Gastroesophageal sphincter (tissue), 4 donors: ENCODE results near the gene PPM1N. TPM values are rescaled to one million over a fixed set of nuclear protein-coding genes. Genes with fewer than 3 reads are reported as not detected.
A peak's percentile ranks its signal among the peaks of the same experiment; 100 is the strongest.

ENCODE experiments used
- ATAC-seq: fragments of 150-250 bp; one replicate; pipeline ENCODE4 v1.9.1; 2016; ENCODE audit warnings: mild to moderate bottlenecking, moderate library complexity
- H3K27ac ChIP-seq, 4 donors: fragments of 200-600 bp; sonication (generic) in 3 of 4; 1 replicate in 3 of 4; 2 replicates in 1 of 4; pipeline ENCODE4 v1.5.1; 2016 to 2019
- H3K27me3 ChIP-seq: fragments of 200-600 bp; sonication (generic); one replicate; pipeline ENCODE4 v1.5.1; 2019
- H3K36me3 ChIP-seq, 2 donors: fragments of 200-600 bp; sonication (generic); one replicate each; pipeline ENCODE4 v1.5.1; 2019; ENCODE audit warnings: control low read depth in 1 of 2
- H3K4me1 ChIP-seq, 3 donors: fragments of 200-600 bp; sonication (generic); 1 replicate in 2 of 3; 2 replicates in 1 of 3; pipeline ENCODE4 v1.5.1; 2016 to 2019; ENCODE audit warnings: control low read depth in 2 of 3
- H3K4me3 ChIP-seq, 2 donors: fragments of 200-600 bp; sonication (generic); one replicate each; pipeline ENCODE4 v1.5.1; 2019; ENCODE audit warnings: mild to moderate bottlenecking in 1 of 2, moderate library complexity in 1 of 2
- H3K9me3 ChIP-seq, 3 donors: fragments of 200-600 bp; sonication (generic); one replicate each; pipeline ENCODE4 v1.5.1; 2017 to 2019; ENCODE audit warnings: control low read depth in 2 of 3
- EP300 ChIP-seq: sonication (generic); formaldehyde crosslinking; IDR thresholded peaks from one replicate; pipeline ENCODE4 v1.6.1; 2017; ENCODE audit warnings: antibody characterized with exemption, mild to moderate bottlenecking
- POLR2A ChIP-seq, 2 donors: fragments of 450-650 bp; IDR thresholded peaks; one replicate each; pipeline ENCODE4 v1.6.1; 2017; ENCODE audit warnings: antibody characterized with exemption in 2 of 2, mild to moderate bottlenecking in 2 of 2, moderate library complexity in 1 of 2
- POLR2AphosphoS5 ChIP-seq: sonication (generic); formaldehyde crosslinking; IDR thresholded peaks from one replicate; pipeline ENCODE4 v1.6.1; 2017; ENCODE audit warnings: antibody characterized with exemption
- WGBS, 2 donors: methylation state at CpG; one replicate each; pipeline ENCODE4 v1.1.5; 2018; ENCODE audit warnings: low coverage in 1 of 2; 5-methylcytosine and 5-hydroxymethylcytosine counted together
- total RNA-seq, 4 donors: library from RNA; depleted of rRNA; stranded (reverse); fragments of >200 nt; gene quantifications; one replicate each; pipeline ENCODE4 v1.1.0, GENCODE V29; 2016
- TF ChIP-seq, protein P1 (sequence below), 4 experiments: fragments of 200-600 bp in 2 of 4; fragments of 450-650 bp in 2 of 4; sonication (generic) in 1 of 4; IDR thresholded peaks; one replicate each; pipeline ENCODE4 v1.5.1; 2017 to 2019; ENCODE audit warnings: antibody characterized with exemption in 4 of 4, mild to moderate bottlenecking in 2 of 4, moderate library complexity in 2 of 4

Gene PPM1N
- total RNA-seq, 4 donors from 2014 or later: 0.96 to 3.2 (median 2.1) TPM

DNA sequence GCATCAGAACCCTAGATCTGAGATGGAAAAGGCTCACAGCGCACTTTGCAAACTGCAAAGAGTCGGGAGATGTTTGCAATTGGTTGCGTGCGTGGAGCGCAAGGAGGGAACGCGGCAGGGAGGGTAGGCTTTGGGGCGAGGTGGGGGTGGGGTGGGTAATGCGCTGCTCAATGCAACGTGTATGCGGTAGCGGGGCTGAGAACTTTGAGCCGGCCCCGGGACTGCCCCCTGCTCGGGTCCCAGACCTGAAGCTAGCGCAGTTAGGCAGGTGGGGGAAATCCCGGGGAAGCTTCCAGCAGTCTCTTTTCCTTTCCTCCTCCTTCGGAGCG is 29.5 kb upstream of the PPM1N start:
- 0% methylated on average over 5 of the region's 19 CpGs for WGBS, 2 donors
- no peaks in the 10 kb centered on the region for H3K27me3 ChIP-seq
- H3K4me1 ChIP-seq: peaks cover 2 to 37% (median 16%) of the 10 kb centered on the region in 3 donors
- peak overlapping the region; percentile 88 to 97 (median 94) for H3K27ac ChIP-seq
- no peak for ATAC-seq
- H3K9me3 ChIP-seq: no peaks in the 10 kb centered on the region
- no peaks in the 10 kb centered on the region for H3K36me3 ChIP-seq
- no peak for TF ChIP-seq EP300
- TF ChIP-seq POLR2AphosphoS5: no peak
- TF ChIP-seq, protein P1, sequence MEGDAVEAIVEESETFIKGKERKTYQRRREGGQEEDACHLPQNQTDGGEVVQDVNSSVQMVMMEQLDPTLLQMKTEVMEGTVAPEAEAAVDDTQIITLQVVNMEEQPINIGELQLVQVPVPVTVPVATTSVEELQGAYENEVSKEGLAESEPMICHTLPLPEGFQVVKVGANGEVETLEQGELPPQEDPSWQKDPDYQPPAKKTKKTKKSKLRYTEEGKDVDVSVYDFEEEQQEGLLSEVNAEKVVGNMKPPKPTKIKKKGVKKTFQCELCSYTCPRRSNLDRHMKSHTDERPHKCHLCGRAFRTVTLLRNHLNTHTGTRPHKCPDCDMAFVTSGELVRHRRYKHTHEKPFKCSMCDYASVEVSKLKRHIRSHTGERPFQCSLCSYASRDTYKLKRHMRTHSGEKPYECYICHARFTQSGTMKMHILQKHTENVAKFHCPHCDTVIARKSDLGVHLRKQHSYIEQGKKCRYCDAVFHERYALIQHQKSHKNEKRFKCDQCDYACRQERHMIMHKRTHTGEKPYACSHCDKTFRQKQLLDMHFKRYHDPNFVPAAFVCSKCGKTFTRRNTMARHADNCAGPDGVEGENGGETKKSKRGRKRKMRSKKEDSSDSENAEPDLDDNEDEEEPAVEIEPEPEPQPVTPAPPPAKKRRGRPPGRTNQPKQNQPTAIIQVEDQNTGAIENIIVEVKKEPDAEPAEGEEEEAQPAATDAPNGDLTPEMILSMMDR (IDR thresholded peaks at IDR 0.05): no peak
- TF ChIP-seq POLR2A (IDR thresholded peaks at IDR 0.05): no peak
- peak overlapping the region; percentile 59 to 67 for H3K4me3 ChIP-seq

DNA sequence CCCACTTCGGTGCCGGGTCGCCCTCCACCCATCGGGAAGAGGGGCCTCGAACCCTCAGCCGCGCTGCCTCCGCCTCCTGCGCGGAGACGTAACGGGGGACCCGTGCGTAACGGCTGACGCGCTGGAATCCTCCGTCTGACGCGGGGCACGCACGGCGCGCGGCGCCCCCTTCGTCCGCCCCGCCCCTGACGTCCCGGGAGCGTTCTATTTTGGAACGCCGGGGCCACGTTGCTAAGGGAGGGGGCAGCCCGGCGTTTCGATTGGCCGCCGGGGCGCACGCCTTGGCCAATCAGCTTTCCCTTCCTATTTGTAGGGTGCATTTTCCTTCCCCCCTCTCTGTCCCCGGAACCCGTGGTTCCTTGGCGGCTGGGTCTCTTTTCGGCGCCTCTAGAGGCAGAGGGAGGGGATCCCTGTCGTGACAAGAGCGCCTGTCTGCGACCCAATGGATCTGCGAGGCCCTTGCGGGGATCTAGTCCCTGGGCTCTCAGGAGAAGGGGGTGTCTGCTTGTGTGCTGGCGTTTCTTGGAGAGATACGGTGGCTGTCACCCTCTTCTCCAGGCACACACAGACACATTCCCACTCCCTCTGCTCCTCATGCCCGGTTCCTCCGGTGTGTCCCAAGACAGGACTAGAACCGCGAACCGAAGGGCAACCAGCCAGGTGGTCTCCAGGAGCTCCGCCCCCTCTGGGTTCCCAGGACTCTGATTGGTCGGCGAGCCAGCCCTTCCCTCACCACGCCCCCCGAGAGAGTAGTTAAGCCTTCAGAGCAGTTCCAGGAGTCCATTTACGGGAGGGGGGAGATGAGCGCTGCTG is 28.9 kb upstream of the PPM1N start:
- peak overlapping the region; percentile 88 to 97 (median 94) for H3K27ac ChIP-seq
- peaks cover 2 to 37% (median 16%) of the 10 kb centered on the region in 3 donors for H3K4me1 ChIP-seq

DNA sequence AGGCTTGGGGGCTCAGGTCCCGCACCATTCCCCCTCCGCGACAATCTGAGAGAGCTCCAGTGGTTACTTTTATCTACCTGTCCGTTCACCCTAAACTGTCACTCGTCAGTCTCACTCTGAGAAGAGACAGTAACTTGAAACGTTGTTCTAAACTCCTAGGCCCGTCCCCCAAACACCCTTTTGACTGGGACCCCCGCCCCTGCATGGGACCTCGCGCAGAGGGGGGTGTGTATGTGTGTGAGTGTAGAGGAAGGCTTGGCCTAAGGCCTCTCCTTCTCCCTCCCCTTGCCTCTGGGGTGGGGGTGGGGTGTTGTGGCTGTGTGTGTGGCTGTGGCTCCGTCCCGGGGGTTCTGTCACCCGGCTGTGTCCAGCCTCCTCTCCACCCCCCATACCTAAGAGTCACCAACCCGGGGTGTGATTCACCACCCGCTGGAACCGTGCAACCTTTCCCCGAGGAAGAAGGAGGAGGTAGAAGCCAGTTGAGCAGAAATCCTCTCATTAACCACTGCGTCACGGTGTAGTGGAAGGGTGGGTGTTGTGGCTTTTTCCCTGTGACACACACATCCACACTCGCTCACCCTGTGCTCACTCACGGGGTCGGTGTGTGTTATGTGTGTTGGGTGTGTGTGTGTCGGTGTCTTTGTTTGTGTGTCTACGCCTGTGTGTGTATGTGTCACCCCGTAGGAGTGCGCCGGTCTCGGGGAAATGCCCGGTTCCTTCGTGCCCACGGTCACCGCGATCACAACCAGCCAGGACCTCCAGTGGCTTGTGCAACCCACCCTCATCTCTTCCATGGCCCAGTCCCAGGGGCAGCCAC is 28.1 kb upstream of the PPM1N start:
- H3K27me3 ChIP-seq: no peaks in the 10 kb centered on the region
- no peaks in the 10 kb centered on the region for H3K36me3 ChIP-seq
- H3K27ac ChIP-seq: peak overlapping the region; percentile 88 to 97 (median 94)
- peak overlapping the region; percentile 59 to 67 for H3K4me3 ChIP-seq
- no peaks in the 10 kb centered on the region for H3K9me3 ChIP-seq
- TF ChIP-seq, protein P1 (IDR thresholded peaks at IDR 0.05): no peak
- TF ChIP-seq POLR2AphosphoS5 (peak; percentile 10), POLR2A (IDR thresholded peaks at IDR 0.05) (peak in 1 of 2 donors; percentile 6)
- WGBS, 2 donors: no CpG with 5 or more reads among the region's 33 CpGs
- no peak for ATAC-seq
- H3K4me1 ChIP-seq: peaks cover 2 to 37% (median 16%) of the 10 kb centered on the region in 3 donors

More for the DNA sequence above, 28.9 kb upstream of the PPM1N start:
- whole genome bisulfite sequencing, 2 donors: 0% methylated on average over 2 of the region's 66 CpGs; no CpG with 5 or more reads in 1 of the 2 donors
- H3K27me3 ChIP-seq: no peaks in the 10 kb centered on the region
- peak; percentile 86 for ATAC-seq
- H3K4me3 ChIP-seq: peak overlapping the region; percentile 59 to 67
- TF ChIP-seq POLR2AphosphoS5 (peak; percentile 82), EP300 (peak; percentile 98), POLR2A (IDR thresholded peaks at IDR 0.05) (peak; percentile 57 to 67)
- TF ChIP-seq, protein P1 (IDR thresholded peaks at IDR 0.05): peak in 2 of 4 experiments; percentile 9 to 27
- no peaks in the 10 kb centered on the region for H3K9me3 ChIP-seq
- H3K36me3 ChIP-seq: no peaks in the 10 kb centered on the region

DNA sequence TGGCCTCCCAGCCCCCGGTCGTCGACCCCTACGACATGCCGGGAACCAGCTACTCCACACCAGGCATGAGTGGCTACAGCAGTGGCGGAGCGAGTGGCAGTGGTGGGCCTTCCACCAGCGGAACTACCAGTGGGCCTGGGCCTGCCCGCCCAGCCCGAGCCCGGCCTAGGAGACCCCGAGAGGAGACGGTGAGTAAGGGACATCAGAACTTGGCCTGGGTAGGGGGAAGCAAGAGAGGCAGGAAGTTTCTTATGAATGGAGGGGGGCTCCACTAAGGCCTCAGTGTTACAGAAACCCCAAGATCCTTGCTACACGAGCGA is 27.5 kb upstream of the PPM1N start:
- H3K9me3 ChIP-seq: no peaks in the 10 kb centered on the region
- no peak for ATAC-seq
- TF ChIP-seq, protein P1 (IDR thresholded peaks at IDR 0.05): no peak
- no peaks in the 10 kb centered on the region for H3K27me3 ChIP-seq
- WGBS, 2 donors: 82 to 89% methylated on average over 2 to 7 of the region's 15 CpGs
- no peaks in the 10 kb centered on the region for H3K36me3 ChIP-seq
- peaks cover 2 to 37% (median 16%) of the 10 kb centered on the region in 3 donors for H3K4me1 ChIP-seq
- H3K27ac ChIP-seq: peak overlapping the region in 1 of 4 donors; percentile 93
- H3K4me3 ChIP-seq: no peak overlapping the region
